ENCODE measurements around the gene RD3L. TPM values are rescaled to one million over a fixed set of nuclear protein-coding genes. Genes with fewer than 3 reads are reported as not detected.

RD3L gene
- total and polyA plus RNA-seq, 2 experiments from 2014 or later = not detected

DNA sequence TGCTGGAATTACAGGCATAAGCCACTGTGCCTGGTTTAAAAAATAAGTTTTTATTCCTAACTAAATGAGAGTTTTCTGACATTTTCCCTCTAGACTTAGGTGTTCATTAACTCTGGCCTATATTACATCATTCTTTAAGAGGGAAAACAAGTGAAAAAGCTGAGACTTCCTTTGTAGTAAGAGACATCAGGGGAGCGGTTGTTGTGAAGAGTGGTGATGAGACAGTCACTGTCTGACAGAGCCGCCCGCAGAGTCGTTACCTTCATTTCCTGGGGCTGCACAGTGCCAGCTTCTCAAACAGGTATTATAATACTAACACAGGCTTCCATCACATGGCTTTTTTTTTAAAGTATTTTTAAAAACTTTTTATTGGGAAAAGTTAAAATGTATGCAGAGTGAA lies 33.7 kb downstream of the RD3L start:
- Histone ChIP-seq H2AFZ (no peak overlapping the region), H3K4me2 (no peak overlapping the region), H3K27me3 (ENCODE audit: insufficient read depth) (no peaks in the 10 kb centered on the region), H3K4me3 (no peak overlapping the region), H3F3A (replicated peaks; ENCODE audit: low read depth) (0 out of 2 replicates have a peak, but pooled peaks cover 6% of the 10 kb centered on the region), H3K27ac (ENCODE audit: low read depth) (no peak overlapping the region), H3K79me2 (replicated peaks; ENCODE audit: insufficient read depth) (no peaks in the 10 kb centered on the region), H3K4me1 (ENCODE audit: insufficient read depth) (peaks cover 4% of the 10 kb centered on the region; the same call in 1 of the 2 replicates), H3K36me3 (ENCODE audit: insufficient read depth) (peaks cover 1% of the 10 kb centered on the region), H4K20me1 (replicated peaks; ENCODE audit: insufficient read depth) (no peaks in the 10 kb centered on the region), H3K9me2 (ENCODE audit: insufficient read depth) (no peaks in the 10 kb centered on the region)
- TF ChIP-seq ZNF114 (CRISPR knock-in tag; IDR thresholded peaks at IDR 0.05) = no peak
- no peak for TF ChIP-seq EZH2 (IDR thresholded peaks at IDR 0.05; ENCODE audit: low read depth, unreplicated experiment)
- TF ChIP-seq STAT1 (IDR thresholded peaks at IDR 0.05; ENCODE audit: unreplicated experiment) = no peak
- TF ChIP-seq, protein P1, sequence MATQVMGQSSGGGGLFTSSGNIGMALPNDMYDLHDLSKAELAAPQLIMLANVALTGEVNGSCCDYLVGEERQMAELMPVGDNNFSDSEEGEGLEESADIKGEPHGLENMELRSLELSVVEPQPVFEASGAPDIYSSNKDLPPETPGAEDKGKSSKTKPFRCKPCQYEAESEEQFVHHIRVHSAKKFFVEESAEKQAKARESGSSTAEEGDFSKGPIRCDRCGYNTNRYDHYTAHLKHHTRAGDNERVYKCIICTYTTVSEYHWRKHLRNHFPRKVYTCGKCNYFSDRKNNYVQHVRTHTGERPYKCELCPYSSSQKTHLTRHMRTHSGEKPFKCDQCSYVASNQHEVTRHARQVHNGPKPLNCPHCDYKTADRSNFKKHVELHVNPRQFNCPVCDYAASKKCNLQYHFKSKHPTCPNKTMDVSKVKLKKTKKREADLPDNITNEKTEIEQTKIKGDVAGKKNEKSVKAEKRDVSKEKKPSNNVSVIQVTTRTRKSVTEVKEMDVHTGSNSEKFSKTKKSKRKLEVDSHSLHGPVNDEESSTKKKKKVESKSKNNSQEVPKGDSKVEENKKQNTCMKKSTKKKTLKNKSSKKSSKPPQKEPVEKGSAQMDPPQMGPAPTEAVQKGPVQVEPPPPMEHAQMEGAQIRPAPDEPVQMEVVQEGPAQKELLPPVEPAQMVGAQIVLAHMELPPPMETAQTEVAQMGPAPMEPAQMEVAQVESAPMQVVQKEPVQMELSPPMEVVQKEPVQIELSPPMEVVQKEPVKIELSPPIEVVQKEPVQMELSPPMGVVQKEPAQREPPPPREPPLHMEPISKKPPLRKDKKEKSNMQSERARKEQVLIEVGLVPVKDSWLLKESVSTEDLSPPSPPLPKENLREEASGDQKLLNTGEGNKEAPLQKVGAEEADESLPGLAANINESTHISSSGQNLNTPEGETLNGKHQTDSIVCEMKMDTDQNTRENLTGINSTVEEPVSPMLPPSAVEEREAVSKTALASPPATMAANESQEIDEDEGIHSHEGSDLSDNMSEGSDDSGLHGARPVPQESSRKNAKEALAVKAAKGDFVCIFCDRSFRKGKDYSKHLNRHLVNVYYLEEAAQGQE (IDR thresholded peaks at IDR 0.05; ENCODE audit: unreplicated experiment) = no peak
- TF ChIP-seq NANOG (IDR thresholded peaks at IDR 0.05; ENCODE audit: borderline replicate concordance) = no peak
- no peak for TF ChIP-seq CREB1 (CRISPR knock-in tag; IDR thresholded peaks at IDR 0.05; ENCODE audit: low read depth)
- TF ChIP-seq, protein P2, sequence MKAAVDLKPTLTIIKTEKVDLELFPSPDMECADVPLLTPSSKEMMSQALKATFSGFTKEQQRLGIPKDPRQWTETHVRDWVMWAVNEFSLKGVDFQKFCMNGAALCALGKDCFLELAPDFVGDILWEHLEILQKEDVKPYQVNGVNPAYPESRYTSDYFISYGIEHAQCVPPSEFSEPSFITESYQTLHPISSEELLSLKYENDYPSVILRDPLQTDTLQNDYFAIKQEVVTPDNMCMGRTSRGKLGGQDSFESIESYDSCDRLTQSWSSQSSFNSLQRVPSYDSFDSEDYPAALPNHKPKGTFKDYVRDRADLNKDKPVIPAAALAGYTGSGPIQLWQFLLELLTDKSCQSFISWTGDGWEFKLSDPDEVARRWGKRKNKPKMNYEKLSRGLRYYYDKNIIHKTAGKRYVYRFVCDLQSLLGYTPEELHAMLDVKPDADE (IDR thresholded peaks at IDR 0.05) = no peak
- TF ChIP-seq ZNF331 (CRISPR knock-in tag; IDR thresholded peaks at IDR 0.05; ENCODE audit: low read depth) = no peak
- TF ChIP-seq, protein P3, sequence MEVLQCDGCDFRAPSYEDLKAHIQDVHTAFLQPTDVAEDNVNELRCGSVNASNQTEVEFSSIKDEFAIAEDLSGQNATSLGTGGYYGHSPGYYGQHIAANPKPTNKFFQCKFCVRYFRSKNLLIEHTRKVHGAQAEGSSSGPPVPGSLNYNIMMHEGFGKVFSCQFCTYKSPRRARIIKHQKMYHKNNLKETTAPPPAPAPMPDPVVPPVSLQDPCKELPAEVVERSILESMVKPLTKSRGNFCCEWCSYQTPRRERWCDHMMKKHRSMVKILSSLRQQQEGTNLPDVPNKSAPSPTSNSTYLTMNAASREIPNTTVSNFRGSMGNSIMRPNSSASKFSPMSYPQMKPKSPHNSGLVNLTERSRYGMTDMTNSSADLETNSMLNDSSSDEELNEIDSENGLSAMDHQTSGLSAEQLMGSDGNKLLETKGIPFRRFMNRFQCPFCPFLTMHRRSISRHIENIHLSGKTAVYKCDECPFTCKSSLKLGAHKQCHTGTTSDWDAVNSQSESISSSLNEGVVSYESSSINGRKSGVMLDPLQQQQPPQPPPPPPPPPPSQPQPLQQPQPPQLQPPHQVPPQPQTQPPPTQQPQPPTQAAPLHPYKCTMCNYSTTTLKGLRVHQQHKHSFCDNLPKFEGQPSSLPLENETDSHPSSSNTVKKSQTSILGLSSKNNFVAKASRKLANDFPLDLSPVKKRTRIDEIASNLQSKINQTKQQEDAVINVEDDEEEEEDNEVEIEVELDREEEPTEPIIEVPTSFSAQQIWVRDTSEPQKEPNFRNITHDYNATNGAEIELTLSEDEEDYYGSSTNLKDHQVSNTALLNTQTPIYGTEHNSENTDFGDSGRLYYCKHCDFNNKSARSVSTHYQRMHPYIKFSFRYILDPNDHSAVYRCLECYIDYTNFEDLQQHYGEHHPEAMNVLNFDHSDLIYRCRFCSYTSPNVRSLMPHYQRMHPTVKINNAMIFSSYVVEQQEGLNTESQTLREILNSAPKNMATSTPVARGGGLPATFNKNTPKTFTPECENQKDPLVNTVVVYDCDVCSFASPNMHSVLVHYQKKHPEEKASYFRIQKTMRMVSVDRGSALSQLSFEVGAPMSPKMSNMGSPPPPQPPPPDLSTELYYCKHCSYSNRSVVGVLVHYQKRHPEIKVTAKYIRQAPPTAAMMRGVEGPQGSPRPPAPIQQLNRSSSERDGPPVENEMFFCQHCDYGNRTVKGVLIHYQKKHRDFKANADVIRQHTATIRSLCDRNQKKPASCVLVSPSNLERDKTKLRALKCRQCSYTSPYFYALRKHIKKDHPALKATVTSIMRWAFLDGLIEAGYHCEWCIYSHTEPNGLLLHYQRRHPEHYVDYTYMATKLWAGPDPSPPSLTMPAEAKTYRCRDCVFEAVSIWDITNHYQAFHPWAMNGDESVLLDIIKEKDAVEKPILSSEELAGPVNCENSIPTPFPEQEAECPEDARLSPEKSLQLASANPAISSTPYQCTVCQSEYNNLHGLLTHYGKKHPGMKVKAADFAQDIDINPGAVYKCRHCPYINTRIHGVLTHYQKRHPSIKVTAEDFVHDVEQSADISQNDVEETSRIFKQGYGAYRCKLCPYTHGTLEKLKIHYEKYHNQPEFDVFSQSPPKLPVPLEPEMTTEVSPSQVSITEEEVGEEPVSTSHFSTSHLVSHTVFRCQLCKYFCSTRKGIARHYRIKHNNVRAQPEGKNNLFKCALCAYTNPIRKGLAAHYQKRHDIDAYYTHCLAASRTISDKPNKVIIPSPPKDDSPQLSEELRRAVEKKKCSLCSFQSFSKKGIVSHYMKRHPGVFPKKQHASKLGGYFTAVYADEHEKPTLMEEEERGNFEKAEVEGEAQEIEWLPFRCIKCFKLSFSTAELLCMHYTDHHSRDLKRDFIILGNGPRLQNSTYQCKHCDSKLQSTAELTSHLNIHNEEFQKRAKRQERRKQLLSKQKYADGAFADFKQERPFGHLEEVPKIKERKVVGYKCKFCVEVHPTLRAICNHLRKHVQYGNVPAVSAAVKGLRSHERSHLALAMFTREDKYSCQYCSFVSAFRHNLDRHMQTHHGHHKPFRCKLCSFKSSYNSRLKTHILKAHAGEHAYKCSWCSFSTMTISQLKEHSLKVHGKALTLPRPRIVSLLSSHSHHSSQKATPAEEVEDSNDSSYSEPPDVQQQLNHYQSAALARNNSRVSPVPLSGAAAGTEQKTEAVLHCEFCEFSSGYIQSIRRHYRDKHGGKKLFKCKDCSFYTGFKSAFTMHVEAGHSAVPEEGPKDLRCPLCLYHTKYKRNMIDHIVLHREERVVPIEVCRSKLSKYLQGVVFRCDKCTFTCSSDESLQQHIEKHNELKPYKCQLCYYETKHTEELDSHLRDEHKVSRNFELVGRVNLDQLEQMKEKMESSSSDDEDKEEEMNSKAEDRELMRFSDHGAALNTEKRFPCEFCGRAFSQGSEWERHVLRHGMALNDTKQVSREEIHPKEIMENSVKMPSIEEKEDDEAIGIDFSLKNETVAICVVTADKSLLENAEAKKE (CRISPR knock-in tag; IDR thresholded peaks at IDR 0.05) = no peak
- no peak for TF ChIP-seq JUNB (IDR thresholded peaks at IDR 0.05; ENCODE audit: unreplicated experiment)
- no peak for TF ChIP-seq POLR2AphosphoS5 (IDR thresholded peaks at IDR 0.05; ENCODE audit: low read depth)
- DNase-seq (ENCODE audit: low spot score) = no peak
- Mint-ChIP-seq H3K4me1 (peaks cover 9% of the 10 kb centered on the region), H3K4me3 (no peak overlapping the region), H3K36me3 (ENCODE audit: low read depth) (peaks cover 15% of the 10 kb centered on the region; the same call in 1 of the 3 replicates), H3K9me3 (no peaks in the 10 kb centered on the region), H3K27ac (no peak overlapping the region), H3K27me3 (ENCODE audit: insufficient read depth, low read depth, poor library complexity) (peaks cover 6% of the 10 kb centered on the region)
- ATAC-seq = no peak

Data from GM23338 (cell line).